IMR-90 (cell line): Measurements from ENCODE around the gene CDS2. TPM values are rescaled to one million over a fixed set of nuclear protein-coding genes. Genes with fewer than 3 reads are reported as not detected.

Source experiments
- ATAC-seq: fragments of 200-7000 bp; cut with Tn5 transposase; 2 replicates; pipeline ENCODE4 v1.9.1; 2020; ENCODE audit warnings: low read depth, mild to moderate bottlenecking, moderate library complexity
- BruUV-seq: library from RNA; stranded (reverse); fragments of 400-500 nt; replicated peaks from 2 replicates; lab custom pipeline; 2021; lab: Mats Ljungman, UMichigan
- CTCF ChIA-PET: fragments of 300-600 bp; formaldehyde crosslinking; extraction: SDS; loops from one replicate; lab custom pipeline; 2021; ENCODE audit warnings: antibody characterized with exemption; lab: Yijun Ruan, JAX
- POLR2A ChIA-PET: fragments of 300-600 bp; sonication (Branson Sonifier 250); formaldehyde crosslinking; loops from one replicate; lab custom pipeline; 2022; ENCODE audit warnings: antibody characterized with exemption; ENCODE audit not compliant: unreplicated experiment; lab: Charles Lee
- DNase-seq: peaks from one replicate; pipeline ENCODE4 v3.0.0; 2013
- H2AFZ ChIP-seq: replicated peaks from 2 replicates; pipeline ENCODE3; 2013; ENCODE audit warnings: low read length, mild to moderate bottlenecking; ENCODE audit not compliant: poor library complexity
- H2AK5ac ChIP-seq: 2 replicates; pipeline ENCODE4 v1.6.1; 2013; ENCODE audit warnings: low read depth, low read length, inconsistent platforms
- H2AK9ac ChIP-seq: replicated peaks from 2 replicates; pipeline ENCODE3; 2013; ENCODE audit warnings: mild to moderate bottlenecking, low read depth, low read length, moderate library complexity; ENCODE audit not compliant: poor library complexity
- H2BK120ac ChIP-seq: 2 replicates; pipeline ENCODE4 v1.6.1; 2013; ENCODE audit warnings: low read depth, low read length, inconsistent platforms
- H2BK15ac ChIP-seq: 3 replicates; pipeline ENCODE4 v1.6.1; 2013; ENCODE audit warnings: low read depth, low read length, inconsistent platforms
- H2BK20ac ChIP-seq: 2 replicates; pipeline ENCODE4 v1.6.1; 2013; ENCODE audit warnings: low read depth, mild to moderate bottlenecking, inconsistent platforms, low read length, moderate library complexity
- H2BK5ac ChIP-seq: 2 replicates; pipeline ENCODE4 v1.6.1; 2013; ENCODE audit warnings: mild to moderate bottlenecking, low read depth, low read length, inconsistent platforms; ENCODE audit not compliant: poor library complexity, severe bottlenecking
- H3K14ac ChIP-seq: replicated peaks from 2 replicates; pipeline ENCODE4 v1.6.1; 2013; ENCODE audit warnings: low read depth, low read length, inconsistent platforms
- H3K18ac ChIP-seq: 2 replicates; pipeline ENCODE4 v1.6.1; 2013; ENCODE audit warnings: low read depth, low read length, control low read depth
- H3K23ac ChIP-seq: 2 replicates; pipeline ENCODE4 v1.6.1; 2013; ENCODE audit warnings: low read depth, low read length, inconsistent platforms
- H3K27ac ChIP-seq: 2 replicates; pipeline ENCODE4 v1.5.1; 2013; ENCODE audit warnings: mild to moderate bottlenecking, control low read depth, low read length; ENCODE audit not compliant: insufficient read depth
- H3K27me3 ChIP-seq: 2 replicates; pipeline ENCODE4 v1.6.1; 2013; ENCODE audit warnings: low read length; ENCODE audit not compliant: control insufficient read depth, insufficient read depth
- H3K36me3 ChIP-seq: 2 replicates; pipeline ENCODE4 v1.6.1; 2013; ENCODE audit warnings: low read length, mixed read lengths; ENCODE audit not compliant: control insufficient read depth, insufficient read depth
- H3K4ac ChIP-seq: 2 replicates; pipeline ENCODE4 v1.6.1; 2013; ENCODE audit warnings: low read depth, low read length, inconsistent platforms
- H3K4me1 ChIP-seq: 2 replicates; pipeline ENCODE4 v1.6.1; 2013; ENCODE audit warnings: low read length, mixed read lengths; ENCODE audit not compliant: control insufficient read depth, insufficient read depth
- H3K4me2 ChIP-seq: 2 replicates; pipeline ENCODE4 v1.6.1; 2013; ENCODE audit warnings: low read depth, mild to moderate bottlenecking, control low read depth, low read length, moderate library complexity
- H3K4me3 ChIP-seq: 2 replicates; pipeline ENCODE4 v1.5.1; 2013; ENCODE audit warnings: low read depth, mild to moderate bottlenecking, control low read depth, low read length, moderate library complexity; ENCODE audit not compliant: insufficient read depth
- H3K56ac ChIP-seq: 2 replicates; pipeline ENCODE4 v1.6.1; 2013; ENCODE audit warnings: low read length, inconsistent platforms; ENCODE audit not compliant: insufficient read depth; ENCODE audit errors: extremely low read depth
- H3K79me1 ChIP-seq, 2 experiments: 2 replicates each; pipeline ENCODE4 v1.6.1; 2013; ENCODE audit warnings: low read length in 2 of 2, inconsistent platforms in 1 of 2, low read depth in 1 of 2
- H3K9ac ChIP-seq: 2 replicates; pipeline ENCODE4 v1.6.1; 2013; ENCODE audit warnings: low read depth, low read length, control low read depth
- H3K9me1 ChIP-seq: 2 replicates; pipeline ENCODE4 v1.6.1; 2013; ENCODE audit warnings: low read length, inconsistent platforms; ENCODE audit not compliant: insufficient read depth
- H3K9me3 ChIP-seq: 2 replicates; pipeline ENCODE4 v1.6.1; 2013; ENCODE audit warnings: low read length; ENCODE audit not compliant: control insufficient read depth, insufficient read depth
- H4K20me1 ChIP-seq: 2 replicates; pipeline ENCODE4 v1.6.1; 2013; ENCODE audit warnings: low read length, inconsistent platforms; ENCODE audit not compliant: insufficient read depth
- H4K5ac ChIP-seq: 2 replicates; pipeline ENCODE4 v1.6.1; 2013; ENCODE audit warnings: mild to moderate bottlenecking, low read depth, low read length, control low read depth
- H4K8ac ChIP-seq, 2 experiments: 2 replicates each; pipeline ENCODE4 v1.6.1; 2013; ENCODE audit warnings: low read depth in 2 of 2, low read length in 2 of 2, control low read depth in 1 of 2, inconsistent platforms in 1 of 2
- H4K91ac ChIP-seq: 2 replicates; pipeline ENCODE4 v1.6.1; 2013; ENCODE audit warnings: low read depth, low read length, inconsistent platforms; ENCODE audit not compliant: insufficient read depth
- BHLHE40 ChIP-seq: fragments of 150-350 bp; IDR thresholded peaks from 2 replicates; pipeline ENCODE4 v1.6.1; 2016; ENCODE audit warnings: mild to moderate bottlenecking, low read depth, low read length
- CHD1 ChIP-seq: IDR thresholded peaks from 2 replicates; pipeline ENCODE4 v1.6.1; 2012; ENCODE audit warnings: low read depth, low read length, improper control_type of control experiment
- FOS ChIP-seq: fragments of 150-350 bp; IDR thresholded peaks from 2 replicates; pipeline ENCODE4 v1.6.1; 2016; ENCODE audit warnings: low read depth, low read length
- RAD21 ChIP-seq: IDR thresholded peaks from 2 replicates; pipeline ENCODE4 v1.6.1; 2012; ENCODE audit warnings: low read length, improper control_type of control experiment
- RCOR1 ChIP-seq: IDR thresholded peaks from 2 replicates; pipeline ENCODE4 v1.6.1; 2012; ENCODE audit warnings: mild to moderate bottlenecking, low read length, improper control_type of control experiment; ENCODE audit not compliant: insufficient replicate concordance
- SMC3 ChIP-seq: fragments of 150-350 bp; IDR thresholded peaks from 2 replicates; pipeline ENCODE4 v1.6.1; 2016; ENCODE audit warnings: low read depth, mild to moderate bottlenecking, antibody characterized with exemption, low read length, moderate library complexity
- WGBS, 2 experiments: methylation state at CpG; one replicate each; pipeline versions ENCODE4 v1.1.5 to v1.1.7; 2013; ENCODE audit warnings: missing lambda C conversion rate in 2 of 2; ENCODE audit not compliant: insufficient read length in 1 of 2; ENCODE audit errors: extremely low coverage in 2 of 2; 5-methylcytosine and 5-hydroxymethylcytosine counted together
- dilution Hi-C: fragments of 300-500 bp; cut with HindIII; formaldehyde crosslinking; loops from one replicate; pipeline ENCODE4 v1.14.3; 2018; ENCODE audit warnings: low sequenced_read_pairs; ENCODE audit not compliant: unreplicated experiment
- in situ Hi-C: fragments of 300-500 bp; cut with MboI; formaldehyde crosslinking; loops from 3 replicates; pipeline ENCODE4 v1.14.3; 2019; ENCODE audit warnings: low sequenced_read_pairs, inconsistent platforms, mixed read lengths
- intact Hi-C: fragments of 100-400 bp; cut with micrococcal nuclease; formaldehyde crosslinking; loops from 2 replicates; pipeline ENCODE4 v1.10.0; 2022
- polyA plus RNA-seq, 3 experiments: library from polyadenylated mRNA; depleted of rRNA; stranded (reverse); fragments of >200 nt; gene quantifications; 2 replicates each; pipeline ENCODE4 v1.2.3, GENCODE V29; 2012; ENCODE audit warnings: low replicate concordance in 1 of 3
- total RNA-seq: library from RNA; depleted of rRNA; stranded (reverse); fragments of >200 nt; gene quantifications from 2 replicates; pipeline ENCODE4 v1.2.3, GENCODE V29; 2012
- TF ChIP-seq, protein P1 (sequence below): conservative IDR thresholded peaks from 2 replicates; pipeline ENCODE4 v1.5.1; 2012; ENCODE audit warnings: mild to moderate bottlenecking, low read depth, low read length, improper control_type of control experiment
- TF ChIP-seq, protein P2 (sequence below): fragments of 150-350 bp; IDR thresholded peaks from 2 replicates; pipeline ENCODE4 v1.6.1; 2017; ENCODE audit warnings: mild to moderate bottlenecking, antibody characterized with exemption, low read length, low read depth

CDS2 gene
- total and polyA plus RNA-seq, 2 of the 4 experiments (the other 2 are of a cell fraction), result 17.0 to 47.1 TPM

DNA sequence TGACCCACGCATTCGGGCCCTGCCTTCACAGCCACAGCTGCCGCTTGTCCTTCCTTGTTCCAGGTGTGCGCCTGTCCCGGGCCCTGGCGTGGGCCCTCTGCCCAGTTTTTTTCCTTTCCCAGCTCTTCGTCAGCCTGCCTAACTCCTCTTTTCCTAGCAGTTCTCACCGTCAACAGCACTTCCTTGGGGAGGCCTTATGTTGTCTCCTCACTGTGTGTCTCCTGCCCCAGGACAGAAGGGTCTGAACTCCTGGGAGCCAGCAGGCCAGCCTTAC lies 71.8 kb downstream of the CDS2 start:
- in situ Hi-C loops, result no loop called here
- POLR2A ChIA-PET, result no interaction called here
- H2BK20ac ChIP-seq, result no peak overlapping the region

More for the DNA sequence above, 71.8 kb downstream of the CDS2 start:
- H2AFZ ChIP-seq, result no peak overlapping the region
- intact Hi-C loops, result no loop called here
- TF ChIP-seq FOS (no peak), BHLHE40 (no peak), RCOR1 (no peak), SMC3 (no peak), RAD21 (no peak), CHD1 (no peak)
- TF ChIP-seq, protein P1, sequence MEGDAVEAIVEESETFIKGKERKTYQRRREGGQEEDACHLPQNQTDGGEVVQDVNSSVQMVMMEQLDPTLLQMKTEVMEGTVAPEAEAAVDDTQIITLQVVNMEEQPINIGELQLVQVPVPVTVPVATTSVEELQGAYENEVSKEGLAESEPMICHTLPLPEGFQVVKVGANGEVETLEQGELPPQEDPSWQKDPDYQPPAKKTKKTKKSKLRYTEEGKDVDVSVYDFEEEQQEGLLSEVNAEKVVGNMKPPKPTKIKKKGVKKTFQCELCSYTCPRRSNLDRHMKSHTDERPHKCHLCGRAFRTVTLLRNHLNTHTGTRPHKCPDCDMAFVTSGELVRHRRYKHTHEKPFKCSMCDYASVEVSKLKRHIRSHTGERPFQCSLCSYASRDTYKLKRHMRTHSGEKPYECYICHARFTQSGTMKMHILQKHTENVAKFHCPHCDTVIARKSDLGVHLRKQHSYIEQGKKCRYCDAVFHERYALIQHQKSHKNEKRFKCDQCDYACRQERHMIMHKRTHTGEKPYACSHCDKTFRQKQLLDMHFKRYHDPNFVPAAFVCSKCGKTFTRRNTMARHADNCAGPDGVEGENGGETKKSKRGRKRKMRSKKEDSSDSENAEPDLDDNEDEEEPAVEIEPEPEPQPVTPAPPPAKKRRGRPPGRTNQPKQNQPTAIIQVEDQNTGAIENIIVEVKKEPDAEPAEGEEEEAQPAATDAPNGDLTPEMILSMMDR, result no peak
- TF ChIP-seq, protein P2, sequence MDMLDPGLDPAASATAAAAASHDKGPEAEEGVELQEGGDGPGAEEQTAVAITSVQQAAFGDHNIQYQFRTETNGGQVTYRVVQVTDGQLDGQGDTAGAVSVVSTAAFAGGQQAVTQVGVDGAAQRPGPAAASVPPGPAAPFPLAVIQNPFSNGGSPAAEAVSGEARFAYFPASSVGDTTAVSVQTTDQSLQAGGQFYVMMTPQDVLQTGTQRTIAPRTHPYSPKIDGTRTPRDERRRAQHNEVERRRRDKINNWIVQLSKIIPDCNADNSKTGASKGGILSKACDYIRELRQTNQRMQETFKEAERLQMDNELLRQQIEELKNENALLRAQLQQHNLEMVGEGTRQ, result no peak
- H2BK120ac ChIP-seq, result no peak overlapping the region
- peaks cover 10% of the 10 kb centered on the region; the same call in 1 of the 2 replicates for H3K36me3 ChIP-seq
- DNase-seq, result no peak
- no peak overlapping the region for H3K4me2 ChIP-seq
- no peak overlapping the region for H2AK5ac ChIP-seq
- ATAC-seq, result no peak
- dilution Hi-C loops, result no loop called here
- H4K8ac ChIP-seq, result no peak overlapping the region
- H2AK9ac ChIP-seq, result no peak overlapping the region
- H4K20me1 ChIP-seq, result no peaks in the 10 kb centered on the region
- no TSS peak for BruUV-seq
- H3K4ac ChIP-seq, result no peak overlapping the region
- no peaks in the 10 kb centered on the region for H3K9me3 ChIP-seq
- no peak overlapping the region for H3K27ac ChIP-seq
- 92% methylated on average over 6 of the region's 8 CpGs; no CpG with 5 or more reads in 1 of the 2 experiments for WGBS, 2 experiments
- CTCF ChIA-PET, result interaction anchor here (0.9 kb wide), 1 partner anchor 72 kb away, joined by 4 read pairs; the partner anchor contains the start of gene CDS2
- no peak overlapping the region for H3K18ac ChIP-seq
- no peak overlapping the region for H3K4me3 ChIP-seq
- no peak overlapping the region for H3K9ac ChIP-seq
- peaks cover 4% of the 10 kb centered on the region for H3K4me1 ChIP-seq
- no peaks in the 10 kb centered on the region for H3K27me3 ChIP-seq
- peaks cover 8% of the 10 kb centered on the region for H3K9me1 ChIP-seq
- peaks cover 0 to 18% of the 10 kb centered on the region in 2 experiments; a peak in 2 of 4 replicates for H3K79me1 ChIP-seq
- no peak overlapping the region for H2BK5ac ChIP-seq
- H3K14ac ChIP-seq, result no peak overlapping the region
- H4K5ac ChIP-seq, result no peak overlapping the region
- H3K56ac ChIP-seq, result no peak overlapping the region
- H4K91ac ChIP-seq, result no peak overlapping the region
- no peak overlapping the region for H3K23ac ChIP-seq
- H2BK15ac ChIP-seq, result no peak overlapping the region
